G401.6 (cell line): ENCODE measurements around the gene FAS.
"Not testable (repeated sequence)": the region's sequence is repeated elsewhere in the genome, so short reads cannot be mapped to it uniquely, and the experiment has no call there.

Experiments
- FAIRE-seq: peaks from 2 replicates; lab custom pipeline; 2012; peaks lifted over from hg19 to GRCh38; lab: Jason Lieb, UNC

Gene FAS

GRCh38 chr10:88992921-88993524, 2.4 kb downstream of the FAS start:
- no peak for FAIRE-seq

- no peak for FAIRE-seq
Observed at GRCh38 chr10:88994019-88994418, 3.4 kb downstream of the FAS start.

- FAIRE-seq = no peak
Observed at GRCh38 chr10:88995156-88995876, 4.7 kb downstream of the FAS start.

- no peak for FAIRE-seq
Observed at GRCh38 chr10:88996927-88997326, 6.3 kb downstream of the FAS start.

- no peak for FAIRE-seq
Observed at GRCh38 chr10:88999625-89000024, 9.0 kb downstream of the FAS start.

GRCh38 chr10:89001024-89001728, 10.6 kb downstream of the FAS start:
- no peak for FAIRE-seq

- no peak for FAIRE-seq
Observed at GRCh38 chr10:89001729-89002072, 11.1 kb downstream of the FAS start.

GRCh38 chr10:89002226-89002978, 11.8 kb downstream of the FAS start:
- FAIRE-seq = no peak

GRCh38 chr10:89003344-89003743, 12.7 kb downstream of the FAS start:
- no peak for FAIRE-seq

- no peak for FAIRE-seq
Observed at GRCh38 chr10:89007129-89007893, 16.7 kb downstream of the FAS start.

- not testable (repeated sequence) for FAIRE-seq
Observed at GRCh38 chr10:89018700-89019346, 28.2 kb downstream of the FAS start.

GRCh38 chr10:89019569-89020327, 29.1 kb downstream of the FAS start:
- no peak for FAIRE-seq

GRCh38 chr10:89021526-89021925, 30.9 kb downstream of the FAS start:
- not testable (repeated sequence) for FAIRE-seq

GRCh38 chr10:89022734-89023133, 32.1 kb downstream of the FAS start:
- no peak for FAIRE-seq

GRCh38 chr10:89025453-89025852, 34.9 kb downstream of the FAS start:
- no peak for FAIRE-seq

GRCh38 chr10:89029181-89029580, 38.6 kb downstream of the FAS start:
- FAIRE-seq = no peak

- no peak for FAIRE-seq
Observed at GRCh38 chr10:89029785-89030437, 39.3 kb downstream of the FAS start.

- FAIRE-seq = no peak
Observed at GRCh38 chr10:89030791-89031190, 40.2 kb downstream of the FAS start.

GRCh38 chr10:89032141-89032891, 41.7 kb downstream of the FAS start:
- FAIRE-seq = no peak

- FAIRE-seq = no peak
Observed at GRCh38 chr10:89035461-89035860, 44.9 kb downstream of the FAS start.
